Mesendoderm (in vitro differentiated cells): ENCODE results near the gene THBS1.
A peak's percentile ranks its signal among the peaks of the same experiment; 100 is the strongest.

Experiments used
- DNase-seq: peaks from one replicate; pipeline ENCODE4 v3.0.0; 2013
- H2AK5ac ChIP-seq: 2 replicates; pipeline ENCODE4 v1.6.1; 2013; ENCODE audit warnings: low read length, inconsistent platforms
- H2BK120ac ChIP-seq: 2 replicates; pipeline ENCODE4 v1.6.1; 2013; ENCODE audit warnings: low read depth, mild to moderate bottlenecking, low read length, moderate library complexity, mixed read lengths
- H2BK15ac ChIP-seq: replicated peaks from 2 replicates; pipeline ENCODE4 v1.6.1; 2013; ENCODE audit warnings: low read depth, mild to moderate bottlenecking, moderate library complexity
- H2BK5ac ChIP-seq: 2 replicates; pipeline ENCODE4 v1.6.1; 2013; ENCODE audit warnings: low read length, inconsistent platforms
- H3K18ac ChIP-seq: 2 replicates; pipeline ENCODE4 v1.6.1; 2013; ENCODE audit warnings: mild to moderate bottlenecking, low read length, mixed read lengths
- H3K23ac ChIP-seq: one replicate; pipeline ENCODE4 v1.6.1; 2013; ENCODE audit warnings: low read length
- H3K27ac ChIP-seq: 2 replicates; pipeline ENCODE4 v1.5.1; 2013; ENCODE audit warnings: low read depth, mild to moderate bottlenecking, inconsistent platforms, low read length, moderate library complexity
- H3K27me3 ChIP-seq: 2 replicates; pipeline ENCODE4 v1.6.1; 2013; ENCODE audit warnings: low read length, control low read depth, mild to moderate bottlenecking, inconsistent platforms; ENCODE audit not compliant: insufficient read depth, poor library complexity
- H3K36me3 ChIP-seq: 2 replicates; pipeline ENCODE4 v1.6.1; 2013; ENCODE audit warnings: low read length, inconsistent platforms; ENCODE audit not compliant: control insufficient read depth, insufficient read depth
- H3K4ac ChIP-seq: one replicate; pipeline ENCODE4 v1.6.1; 2013; ENCODE audit warnings: low read depth, mild to moderate bottlenecking, low read length, moderate library complexity
- H3K4me1 ChIP-seq: 2 replicates; pipeline ENCODE4 v1.6.1; 2013; ENCODE audit warnings: low read depth, low read length, inconsistent platforms; ENCODE audit not compliant: control insufficient read depth
- H3K4me2 ChIP-seq: 2 replicates; pipeline ENCODE4 v1.6.1; 2013; ENCODE audit warnings: low read length
- H3K4me3 ChIP-seq: 2 replicates; pipeline ENCODE4 v1.5.1; 2013; ENCODE audit warnings: mild to moderate bottlenecking, low read length
- H3K56ac ChIP-seq: one replicate; pipeline ENCODE4 v1.6.1; 2013; ENCODE audit warnings: low read length
- H3K79me1 ChIP-seq: 2 replicates; pipeline ENCODE4 v1.6.1; 2013; ENCODE audit warnings: low read length, inconsistent platforms
- H3K79me2 ChIP-seq: 2 replicates; pipeline ENCODE4 v1.6.1; 2013; ENCODE audit warnings: mild to moderate bottlenecking, low read length; ENCODE audit not compliant: control insufficient read depth, insufficient read depth
- H3K9ac ChIP-seq: 2 replicates; pipeline ENCODE4 v1.6.1; 2013; ENCODE audit warnings: low read length, inconsistent platforms
- H4K5ac ChIP-seq: one replicate; pipeline ENCODE4 v1.6.1; 2013; ENCODE audit warnings: low read length
- H4K8ac ChIP-seq: one replicate; pipeline ENCODE4 v1.6.1; 2013; ENCODE audit warnings: low read depth, mild to moderate bottlenecking, control low read depth, low read length, moderate library complexity
- WGBS: extraction: QIAGEN DNeasy Blood & Tissue Kit; methylation state at CpG from one replicate; pipeline ENCODE4 v1.1.7; 2013; ENCODE audit warnings: low lambda C conversion rate, missing lambda C conversion rate; ENCODE audit not compliant: insufficient coverage; ENCODE audit errors: extremely low coverage; 5-methylcytosine and 5-hydroxymethylcytosine counted together

THBS1 gene

DNA sequence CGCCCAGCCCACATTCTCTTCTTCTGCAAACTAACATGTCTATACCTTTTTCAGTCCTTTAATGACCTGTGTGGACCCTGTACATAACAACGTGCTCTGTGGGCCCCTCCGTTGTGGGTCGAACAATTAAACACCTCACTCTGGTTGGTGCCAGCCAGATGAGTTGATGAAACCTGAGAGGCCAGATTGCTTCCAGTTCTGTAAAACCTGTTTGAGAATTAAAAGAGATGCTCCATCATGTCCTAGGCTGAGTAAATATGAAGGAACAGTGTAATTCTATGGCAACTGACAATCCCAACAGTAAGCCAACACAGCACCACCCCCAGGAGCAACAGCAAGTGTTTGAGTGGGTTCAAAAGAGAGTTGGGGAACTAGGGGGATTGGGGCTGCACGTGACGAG is 5.7 kb upstream of the THBS1 start:
- Histone ChIP-seq H3K23ac (no peak overlapping the region), H3K9ac (no peak overlapping the region), H3K36me3 (no peaks in the 10 kb centered on the region), H2BK120ac (no peak overlapping the region), H4K8ac (no peak overlapping the region), H2BK5ac (no peak overlapping the region), H3K4me2 (no peak overlapping the region), H3K18ac (no peak overlapping the region), H3K79me1 (no peaks in the 10 kb centered on the region), H3K79me2 (no peaks in the 10 kb centered on the region), H3K4me3 (no peak overlapping the region), H2AK5ac (no peak overlapping the region), H3K56ac (no peak overlapping the region), H3K4me1 (no peaks in the 10 kb centered on the region), H2BK15ac (no peak overlapping the region), H3K27ac (no peak overlapping the region), H4K5ac (no peak overlapping the region), H3K4ac (no peak overlapping the region), H3K27me3 (no peaks in the 10 kb centered on the region)
- WGBS: no CpG with 5 or more reads among the region's 6 CpGs
- no peak for DNase-seq

DNA sequence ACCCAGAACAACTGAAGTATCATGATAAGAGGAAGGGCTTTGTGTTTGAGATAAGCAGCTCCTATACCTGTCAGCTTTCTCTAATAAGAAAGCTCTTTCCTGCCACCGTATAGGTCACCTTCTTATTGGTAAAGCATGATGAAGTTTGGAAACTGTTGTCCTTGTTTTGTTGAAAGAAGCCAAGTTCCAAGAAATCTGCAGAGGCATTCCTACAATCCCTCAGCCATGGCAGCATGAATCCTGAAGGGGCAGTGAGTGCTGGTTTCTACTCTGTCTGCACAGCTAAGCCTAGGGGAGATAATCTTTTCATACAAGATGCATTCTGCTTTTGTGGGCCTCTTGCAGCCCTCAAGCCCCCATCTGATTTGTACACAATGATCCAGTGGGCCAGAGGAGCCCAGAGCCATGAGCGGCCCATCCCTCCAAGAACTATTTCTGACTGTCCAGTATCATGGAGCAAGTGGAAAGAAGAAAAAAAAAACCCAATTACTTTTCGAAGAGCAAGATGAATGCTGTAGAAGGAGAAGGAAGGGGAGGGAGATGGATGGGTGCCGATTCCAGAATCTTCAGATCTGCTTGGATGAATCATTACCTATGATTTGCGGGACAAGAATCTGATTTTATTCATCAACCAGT is 1.9 kb upstream of the THBS1 start:
- no peak overlapping the region for H3K4ac ChIP-seq
- H4K8ac ChIP-seq: no peak overlapping the region
- H3K27me3 ChIP-seq: no peaks in the 10 kb centered on the region
- H3K27ac ChIP-seq: no peak overlapping the region
- no peak overlapping the region for H2BK120ac ChIP-seq
- no CpG with 5 or more reads among the region's 5 CpGs for WGBS
- no peak overlapping the region for H3K4me2 ChIP-seq
- H2BK5ac ChIP-seq: no peak overlapping the region
- H3K79me1 ChIP-seq: peaks cover 3% of the 10 kb centered on the region
- H3K18ac ChIP-seq: no peak overlapping the region
- peaks cover 3% of the 10 kb centered on the region for H3K4me1 ChIP-seq
- H3K9ac ChIP-seq: no peak overlapping the region
- no peak overlapping the region for H2AK5ac ChIP-seq
- peak; percentile 49 for DNase-seq
- H2BK15ac ChIP-seq: no peak overlapping the region
- no peaks in the 10 kb centered on the region for H3K36me3 ChIP-seq
- H4K5ac ChIP-seq: no peak overlapping the region
- no peak overlapping the region for H3K56ac ChIP-seq
- no peak overlapping the region for H3K4me3 ChIP-seq
- H3K23ac ChIP-seq: no peak overlapping the region
- H3K79me2 ChIP-seq: peaks cover 15% of the 10 kb centered on the region

DNA sequence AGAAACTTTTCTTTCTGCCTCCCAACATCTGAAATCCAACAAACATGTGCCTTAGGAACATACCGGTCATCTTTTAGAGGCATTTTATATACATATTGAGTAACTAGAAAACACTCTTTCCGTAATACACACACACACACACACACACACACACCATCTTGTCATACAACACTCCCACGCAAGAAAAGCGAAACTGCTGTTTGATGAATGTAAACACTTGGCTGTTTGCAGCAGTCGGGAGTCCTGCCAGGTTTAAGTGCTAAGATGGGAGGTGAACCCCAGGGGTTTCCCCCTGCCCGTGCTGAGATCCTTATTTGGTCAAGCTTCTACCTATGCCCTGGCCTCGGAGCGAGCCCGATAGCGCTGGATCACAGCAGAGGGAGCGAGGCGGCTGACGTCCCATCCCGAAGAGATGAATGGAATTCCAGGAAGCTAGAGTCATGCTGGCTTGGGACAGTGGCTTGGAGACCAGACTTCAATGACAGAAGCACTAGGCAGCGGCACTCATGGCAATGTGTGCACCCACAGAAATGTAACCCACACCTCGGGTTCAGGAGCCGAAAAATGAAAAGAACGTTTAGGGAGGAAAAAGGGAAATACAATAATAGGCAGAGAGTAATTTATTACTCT is 1.3 kb upstream of the THBS1 start:
- no peaks in the 10 kb centered on the region for H3K27me3 ChIP-seq
- H3K79me1 ChIP-seq: peaks cover 3% of the 10 kb centered on the region
- H4K5ac ChIP-seq: no peak overlapping the region
- H2AK5ac ChIP-seq: no peak overlapping the region
- H3K18ac ChIP-seq: no peak overlapping the region
- no peak overlapping the region for H2BK5ac ChIP-seq
- no peak overlapping the region for H3K4me3 ChIP-seq
- no peaks in the 10 kb centered on the region for H3K36me3 ChIP-seq
- H3K79me2 ChIP-seq: peaks cover 16% of the 10 kb centered on the region
- H3K4me2 ChIP-seq: peak overlapping the region; percentile 45
- peak overlapping the region; percentile 39 for H3K56ac ChIP-seq
- no peak overlapping the region for H4K8ac ChIP-seq
- DNase-seq: peak; percentile 96
- H2BK120ac ChIP-seq: no peak overlapping the region
- H3K4ac ChIP-seq: no peak overlapping the region
- peaks cover 3% of the 10 kb centered on the region for H3K4me1 ChIP-seq
- no peak overlapping the region for H3K23ac ChIP-seq
- no peak overlapping the region for H2BK15ac ChIP-seq
- no peak overlapping the region for H3K27ac ChIP-seq
- no CpG with 5 or more reads among the region's 18 CpGs for WGBS
- H3K9ac ChIP-seq: peak overlapping the region; percentile 50

DNA sequence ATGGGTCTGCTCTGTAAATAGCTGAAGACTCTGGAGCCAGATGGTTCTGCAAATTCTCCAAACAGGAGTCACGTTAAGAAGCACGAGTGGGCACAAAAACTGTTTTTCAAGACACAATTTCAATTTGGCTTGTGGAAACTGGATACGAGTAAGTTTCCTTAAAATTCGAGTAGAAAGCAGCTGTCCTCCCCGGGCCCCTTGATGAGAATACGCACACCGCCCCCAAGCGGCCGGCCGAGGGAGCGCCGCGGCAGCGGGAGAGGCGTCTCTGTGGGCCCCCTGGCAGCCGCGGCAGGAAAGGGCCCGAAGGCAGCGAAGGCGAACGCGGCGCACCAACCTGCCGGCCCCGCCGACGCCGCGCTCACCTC is 778 bp upstream of the THBS1 start:
- Histone ChIP-seq H3K18ac (peak overlapping the region; percentile 88), H3K27ac (peak overlapping the region; percentile 66), H3K79me2 (peaks cover 16% of the 10 kb centered on the region), H3K79me1 (peaks cover 3% of the 10 kb centered on the region), H3K4me2 (peak overlapping the region; percentile 69), H3K4ac (peak overlapping the region; percentile 5), H3K36me3 (no peaks in the 10 kb centered on the region), H3K9ac (peak overlapping the region; percentile 68), H2BK15ac (no peak overlapping the region), H2BK120ac (no peak overlapping the region), H3K27me3 (no peaks in the 10 kb centered on the region), H4K5ac (no peak overlapping the region), H2AK5ac (no peak overlapping the region), H3K4me1 (peaks cover 3% of the 10 kb centered on the region), H3K23ac (no peak overlapping the region), H4K8ac (no peak overlapping the region), H2BK5ac (no peak overlapping the region), H3K4me3 (no peak overlapping the region), H3K56ac (peak overlapping the region; percentile 90)
- peak; percentile 94 for DNase-seq
- WGBS: no CpG with 5 or more reads among the region's 29 CpGs

DNA sequence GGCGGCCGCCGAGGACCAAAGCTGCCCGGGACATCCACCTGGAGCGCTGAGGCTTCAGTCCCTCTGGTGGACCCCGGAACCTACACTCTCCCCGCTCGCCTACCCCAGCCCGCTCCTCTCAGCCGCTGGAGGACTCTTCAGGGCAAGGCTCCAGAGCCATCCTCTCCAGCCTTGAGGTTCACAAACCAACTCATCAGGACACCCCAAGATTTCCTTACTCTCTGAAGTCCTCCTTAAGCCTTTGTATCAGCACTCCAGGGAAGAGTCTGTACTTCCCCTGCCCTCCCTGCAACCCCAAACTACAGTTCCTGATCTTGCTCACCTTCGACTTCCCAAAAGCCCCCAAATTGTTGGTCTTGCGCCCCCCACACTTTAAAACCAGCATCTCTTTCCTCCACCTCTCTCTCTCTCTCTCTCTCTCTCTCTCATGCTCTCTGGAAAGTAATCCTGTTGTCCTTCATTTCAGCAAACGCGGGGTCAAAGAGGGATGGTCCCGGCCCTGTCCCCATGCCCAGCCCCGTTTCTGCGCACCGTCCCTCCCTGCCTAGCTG is 438 bp downstream of the THBS1 start:
- H2BK120ac ChIP-seq: no peak overlapping the region
- peak overlapping the region; percentile 84 for H3K56ac ChIP-seq
- no peak overlapping the region for H3K23ac ChIP-seq
- peaks cover 3% of the 10 kb centered on the region for H3K79me1 ChIP-seq
- no peaks in the 10 kb centered on the region for H3K27me3 ChIP-seq
- no peak for DNase-seq
- H3K18ac ChIP-seq: no peak overlapping the region
- H3K27ac ChIP-seq: no peak overlapping the region
- H3K4me3 ChIP-seq: peak overlapping the region; percentile 47
- H3K4me2 ChIP-seq: peak overlapping the region; percentile 83
- no peak overlapping the region for H2BK5ac ChIP-seq
- no CpG with 5 or more reads among the region's 18 CpGs for WGBS
- no peak overlapping the region for H2BK15ac ChIP-seq
- H3K4ac ChIP-seq: peak overlapping the region; percentile 70
- H3K36me3 ChIP-seq: peaks cover 2% of the 10 kb centered on the region
- H3K9ac ChIP-seq: peak overlapping the region; percentile 80
- no peak overlapping the region for H4K5ac ChIP-seq
- no peak overlapping the region for H4K8ac ChIP-seq
- H3K79me2 ChIP-seq: peaks cover 16% of the 10 kb centered on the region
- H2AK5ac ChIP-seq: no peak overlapping the region
- H3K4me1 ChIP-seq: peaks cover 3% of the 10 kb centered on the region
